SK-N-SH treated with all-trans-retinoic acid at 6 μM for 48 hours (cell line): Measurements from ENCODE around the gene GUCY1B1.

Experiments used
- ATAC-seq: fragments of 200-7000 bp; cut with Tn5 transposase; 3 replicates; pipeline ENCODE4 v1.9.1; 2020; ENCODE audit warnings: mild to moderate bottlenecking, moderate library complexity
- ARNTL ChIP-seq: fragments of 450-650 bp; formaldehyde crosslinking; IDR thresholded peaks from 2 replicates; pipeline ENCODE4 v1.5.0; 2020; ENCODE audit warnings: low read depth, mild to moderate bottlenecking, moderate library complexity, borderline replicate concordance
- CSDC2 ChIP-seq: fragments of 250-450 bp; sonication (Bioruptor Pico); IDR thresholded peaks from 2 replicates; pipeline ENCODE4 v1.5.0; 2020; ENCODE audit warnings: mild to moderate bottlenecking, moderate library complexity
- ESRRG ChIP-seq: fragments of 250-450 bp; sonication (Bioruptor Pico); IDR thresholded peaks from 2 replicates; pipeline ENCODE4 v1.6.1; 2021; ENCODE audit warnings: mild to moderate bottlenecking
- GLIS3 ChIP-seq: fragments of 250-450 bp; sonication (Bioruptor Pico); IDR thresholded peaks from 2 replicates; pipeline ENCODE4 v1.5.0; 2020; ENCODE audit warnings: mild to moderate bottlenecking, moderate library complexity
- ISL1 ChIP-seq: fragments of 250-450 bp; sonication (Bioruptor Pico); IDR thresholded peaks from 2 replicates; pipeline ENCODE4 v2.1.2; 2022; ENCODE audit warnings: mild to moderate bottlenecking, moderate library complexity
- OSR1 ChIP-seq: fragments of 250-450 bp; sonication (Bioruptor Pico); IDR thresholded peaks from 2 replicates; pipeline ENCODE4 v1.8.0; 2022; ENCODE audit warnings: moderate library complexity, mild to moderate bottlenecking, inconsistent platforms
- PATZ1 ChIP-seq: fragments of 250-450 bp; sonication (Bioruptor Pico); IDR thresholded peaks from 2 replicates; pipeline ENCODE4 v1.8.0; 2020; ENCODE audit warnings: mild to moderate bottlenecking, moderate library complexity, borderline replicate concordance
- PPARA ChIP-seq: fragments of 250-450 bp; sonication (Bioruptor Pico); IDR thresholded peaks from 2 replicates; pipeline ENCODE4 v1.5.0; 2020; ENCODE audit warnings: mild to moderate bottlenecking, borderline replicate concordance
- TCF4 ChIP-seq: fragments of 250-450 bp; sonication (Bioruptor Pico); IDR thresholded peaks from 2 replicates; pipeline ENCODE4 v1.8.0; 2021; ENCODE audit warnings: mild to moderate bottlenecking, moderate library complexity, borderline replicate concordance
- ZFP3 ChIP-seq: fragments of 250-450 bp; sonication (Bioruptor Pico); IDR thresholded peaks from 2 replicates; pipeline ENCODE4 v1.5.0; 2020; ENCODE audit warnings: mild to moderate bottlenecking, moderate library complexity
- ZFP30 ChIP-seq: fragments of 450-650 bp; formaldehyde crosslinking; IDR thresholded peaks from 2 replicates; pipeline ENCODE4 v1.5.0; 2022; ENCODE audit warnings: mild to moderate bottlenecking, moderate library complexity
- ZNF565 ChIP-seq: fragments of 450-650 bp; formaldehyde crosslinking; conservative IDR thresholded peaks from 2 replicates; pipeline ENCODE4 v1.5.0; 2020; ENCODE audit warnings: low read depth, mild to moderate bottlenecking, moderate library complexity
- ZNF8 ChIP-seq: fragments of 450-650 bp; formaldehyde crosslinking; IDR thresholded peaks from 2 replicates; pipeline ENCODE4 v1.5.0; 2020; ENCODE audit warnings: mild to moderate bottlenecking, moderate library complexity
- TF ChIP-seq, protein P1 (sequence below): fragments of 250-450 bp; sonication (Bioruptor Pico); IDR thresholded peaks from 2 replicates; pipeline ENCODE4 v1.5.0; 2020; ENCODE audit warnings: mild to moderate bottlenecking, moderate library complexity
- TF ChIP-seq, protein P2 (sequence below): fragments of 250-450 bp; sonication (Bioruptor Pico); IDR thresholded peaks from 2 replicates; pipeline ENCODE4 v1.8.0; 2021; ENCODE audit warnings: low read depth, mild to moderate bottlenecking, moderate library complexity, borderline replicate concordance
- TF ChIP-seq, protein P3 (sequence below): fragments of 250-450 bp; sonication (Bioruptor Pico); IDR thresholded peaks from 2 replicates; pipeline ENCODE4 v1.5.1; 2020; ENCODE audit warnings: low read depth, mild to moderate bottlenecking, moderate library complexity

Gene GUCY1B1

DNA sequence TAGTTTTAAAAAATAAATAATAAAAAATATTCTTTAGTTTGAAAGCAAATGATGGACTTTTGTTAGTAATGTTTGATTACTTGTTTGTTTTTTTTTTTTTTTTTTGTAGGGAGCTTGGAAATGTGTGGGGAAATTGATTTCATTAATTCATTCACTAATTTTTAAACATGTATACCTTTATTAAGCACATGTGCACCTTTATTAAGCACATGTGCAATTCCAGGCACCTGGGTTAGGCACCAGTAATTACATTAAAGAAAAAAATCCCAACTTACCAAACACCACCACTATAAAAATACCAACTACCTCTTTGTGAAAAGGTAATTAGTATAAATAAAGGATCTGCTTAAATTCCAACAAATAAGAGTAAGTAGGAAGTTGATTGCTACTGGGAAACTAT lies 9.5 kb downstream of the GUCY1B1 start (continued):
- TF ChIP-seq PATZ1 (CRISPR knock-in tag) = no peak
- no peak for TF ChIP-seq ZFP30 (CRISPR knock-in tag)
- TF ChIP-seq, protein P1, sequence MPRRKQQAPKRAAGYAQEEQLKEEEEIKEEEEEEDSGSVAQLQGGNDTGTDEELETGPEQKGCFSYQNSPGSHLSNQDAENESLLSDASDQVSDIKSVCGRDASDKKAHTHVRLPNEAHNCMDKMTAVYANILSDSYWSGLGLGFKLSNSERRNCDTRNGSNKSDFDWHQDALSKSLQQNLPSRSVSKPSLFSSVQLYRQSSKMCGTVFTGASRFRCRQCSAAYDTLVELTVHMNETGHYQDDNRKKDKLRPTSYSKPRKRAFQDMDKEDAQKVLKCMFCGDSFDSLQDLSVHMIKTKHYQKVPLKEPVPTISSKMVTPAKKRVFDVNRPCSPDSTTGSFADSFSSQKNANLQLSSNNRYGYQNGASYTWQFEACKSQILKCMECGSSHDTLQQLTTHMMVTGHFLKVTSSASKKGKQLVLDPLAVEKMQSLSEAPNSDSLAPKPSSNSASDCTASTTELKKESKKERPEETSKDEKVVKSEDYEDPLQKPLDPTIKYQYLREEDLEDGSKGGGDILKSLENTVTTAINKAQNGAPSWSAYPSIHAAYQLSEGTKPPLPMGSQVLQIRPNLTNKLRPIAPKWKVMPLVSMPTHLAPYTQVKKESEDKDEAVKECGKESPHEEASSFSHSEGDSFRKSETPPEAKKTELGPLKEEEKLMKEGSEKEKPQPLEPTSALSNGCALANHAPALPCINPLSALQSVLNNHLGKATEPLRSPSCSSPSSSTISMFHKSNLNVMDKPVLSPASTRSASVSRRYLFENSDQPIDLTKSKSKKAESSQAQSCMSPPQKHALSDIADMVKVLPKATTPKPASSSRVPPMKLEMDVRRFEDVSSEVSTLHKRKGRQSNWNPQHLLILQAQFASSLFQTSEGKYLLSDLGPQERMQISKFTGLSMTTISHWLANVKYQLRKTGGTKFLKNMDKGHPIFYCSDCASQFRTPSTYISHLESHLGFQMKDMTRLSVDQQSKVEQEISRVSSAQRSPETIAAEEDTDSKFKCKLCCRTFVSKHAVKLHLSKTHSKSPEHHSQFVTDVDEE = no peak
- TF ChIP-seq ZNF565 (CRISPR knock-in tag) = no peak

GRCh38 chr4:155769090-155769489 lies 10.3 kb downstream of the GUCY1B1 start:
- TF ChIP-seq TCF4 (CRISPR knock-in tag) = no peak
- no peak for TF ChIP-seq ISL1 (CRISPR knock-in tag)
- no peak for TF ChIP-seq ZFP3 (CRISPR knock-in tag)
- TF ChIP-seq ESRRG (CRISPR knock-in tag) = no peak
- no peak for TF ChIP-seq ZFP30 (CRISPR knock-in tag)
- TF ChIP-seq PATZ1 (CRISPR knock-in tag) = no peak
- TF ChIP-seq ARNTL (CRISPR knock-in tag) = no peak
- no peak for TF ChIP-seq GLIS3 (CRISPR knock-in tag)
- no peak for TF ChIP-seq CSDC2 (CRISPR knock-in tag)
- TF ChIP-seq PPARA (CRISPR knock-in tag) = no peak
- TF ChIP-seq, protein P2, sequence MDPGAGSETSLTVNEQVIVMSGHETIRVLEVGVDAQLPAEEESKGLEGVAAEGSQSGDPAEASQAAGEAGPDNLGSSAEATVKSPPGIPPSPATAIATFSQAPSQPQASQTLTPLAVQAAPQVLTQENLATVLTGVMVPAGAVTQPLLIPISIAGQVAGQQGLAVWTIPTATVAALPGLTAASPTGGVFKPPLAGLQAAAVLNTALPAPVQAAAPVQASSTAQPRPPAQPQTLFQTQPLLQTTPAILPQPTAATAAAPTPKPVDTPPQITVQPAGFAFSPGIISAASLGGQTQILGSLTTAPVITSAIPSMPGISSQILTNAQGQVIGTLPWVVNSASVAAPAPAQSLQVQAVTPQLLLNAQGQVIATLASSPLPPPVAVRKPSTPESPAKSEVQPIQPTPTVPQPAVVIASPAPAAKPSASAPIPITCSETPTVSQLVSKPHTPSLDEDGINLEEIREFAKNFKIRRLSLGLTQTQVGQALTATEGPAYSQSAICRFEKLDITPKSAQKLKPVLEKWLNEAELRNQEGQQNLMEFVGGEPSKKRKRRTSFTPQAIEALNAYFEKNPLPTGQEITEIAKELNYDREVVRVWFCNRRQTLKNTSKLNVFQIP (CRISPR knock-in tag) = no peak
- no peak for TF ChIP-seq OSR1 (CRISPR knock-in tag)
- TF ChIP-seq ZNF8 (CRISPR knock-in tag) = no peak
- TF ChIP-seq, protein P1 = no peak
- TF ChIP-seq, protein P3, sequence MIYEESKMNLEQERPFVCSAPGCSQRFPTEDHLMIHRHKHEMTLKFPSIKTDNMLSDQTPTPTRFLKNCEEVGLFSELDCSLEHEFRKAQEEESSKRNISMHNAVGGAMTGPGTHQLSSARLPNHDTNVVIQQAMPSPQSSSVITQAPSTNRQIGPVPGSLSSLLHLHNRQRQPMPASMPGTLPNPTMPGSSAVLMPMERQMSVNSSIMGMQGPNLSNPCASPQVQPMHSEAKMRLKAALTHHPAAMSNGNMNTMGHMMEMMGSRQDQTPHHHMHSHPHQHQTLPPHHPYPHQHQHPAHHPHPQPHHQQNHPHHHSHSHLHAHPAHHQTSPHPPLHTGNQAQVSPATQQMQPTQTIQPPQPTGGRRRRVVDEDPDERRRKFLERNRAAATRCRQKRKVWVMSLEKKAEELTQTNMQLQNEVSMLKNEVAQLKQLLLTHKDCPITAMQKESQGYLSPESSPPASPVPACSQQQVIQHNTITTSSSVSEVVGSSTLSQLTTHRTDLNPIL (CRISPR knock-in tag) = no peak
- TF ChIP-seq, all 23 proteins: peak for 0
- no peak for ATAC-seq
